GM21529 (cell line): ENCODE results near the gene TDRD10.

ENCODE experiments used
- ATAC-seq: cut with Tn5 transposase; IDR thresholded peaks from one replicate; pipeline ENCODE4 v1.9.1; 2021; ENCODE audit not compliant: unreplicated experiment

The TDRD10 gene

DNA sequence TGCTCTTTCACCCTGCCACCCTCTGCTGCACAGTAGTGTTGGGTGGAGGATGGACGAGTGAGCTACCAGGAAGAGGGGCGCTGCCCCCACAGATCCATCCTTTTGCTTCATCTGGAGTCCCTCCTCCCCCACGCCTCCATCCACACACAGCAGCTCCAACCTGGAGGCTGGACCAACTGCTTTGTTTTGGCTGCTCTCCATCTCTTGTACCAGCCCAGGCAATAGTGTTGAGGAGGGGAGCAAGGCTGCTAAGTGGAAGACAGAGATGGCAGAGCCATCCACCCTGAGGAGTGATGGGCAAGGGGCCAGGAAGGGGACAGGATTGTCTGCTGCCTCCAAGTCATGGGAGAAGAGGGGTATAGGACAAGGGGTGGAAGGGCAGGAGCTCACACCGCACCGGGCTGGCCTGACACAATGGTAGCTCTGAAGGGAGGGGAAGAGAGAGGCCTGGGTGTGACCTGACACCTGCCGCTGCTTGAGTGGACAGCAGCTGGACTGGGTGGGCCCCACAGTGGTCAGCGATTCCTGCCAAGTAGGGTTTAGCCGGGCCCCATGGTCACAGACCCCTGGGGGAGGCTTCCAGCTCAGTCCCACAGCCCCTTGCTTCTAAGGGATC is 74.0 kb downstream of the TDRD10 start:
- ATAC-seq: no peak

DNA sequence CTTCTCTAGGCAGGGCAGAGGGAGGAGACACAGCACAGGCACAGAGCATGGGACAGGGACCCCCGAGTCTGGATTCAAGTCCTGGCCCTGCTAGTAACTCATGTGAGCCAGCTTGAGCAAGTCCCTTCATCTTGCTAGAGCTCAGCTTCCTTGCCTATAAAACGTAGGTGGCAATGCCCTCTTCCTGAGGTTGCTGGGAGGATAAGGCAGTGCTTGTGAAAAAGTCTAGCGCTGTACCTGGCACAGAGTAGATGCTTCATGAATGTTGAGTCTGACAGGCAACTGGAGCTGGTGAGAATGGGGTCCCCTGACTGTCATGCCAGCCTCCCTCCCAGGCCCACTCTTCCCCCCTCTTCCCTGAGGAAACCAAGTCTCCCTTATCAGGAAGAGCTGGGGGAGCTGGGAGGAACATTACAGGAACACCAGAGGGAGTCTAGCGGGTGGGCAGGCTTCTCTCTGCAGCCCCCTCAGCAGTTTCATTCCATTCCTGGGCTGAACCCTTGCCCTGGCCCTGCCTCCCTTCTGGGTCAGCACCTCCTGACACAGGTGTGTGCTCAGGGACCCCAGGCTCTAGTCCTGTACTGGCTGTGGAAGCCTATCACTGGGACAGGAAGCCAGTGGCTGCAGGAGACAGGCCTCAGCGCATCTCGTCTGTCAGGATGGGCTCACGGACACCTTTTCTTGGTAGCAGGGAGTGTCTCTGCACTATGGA is 75.5 kb downstream of the TDRD10 start:
- no peak for ATAC-seq

DNA sequence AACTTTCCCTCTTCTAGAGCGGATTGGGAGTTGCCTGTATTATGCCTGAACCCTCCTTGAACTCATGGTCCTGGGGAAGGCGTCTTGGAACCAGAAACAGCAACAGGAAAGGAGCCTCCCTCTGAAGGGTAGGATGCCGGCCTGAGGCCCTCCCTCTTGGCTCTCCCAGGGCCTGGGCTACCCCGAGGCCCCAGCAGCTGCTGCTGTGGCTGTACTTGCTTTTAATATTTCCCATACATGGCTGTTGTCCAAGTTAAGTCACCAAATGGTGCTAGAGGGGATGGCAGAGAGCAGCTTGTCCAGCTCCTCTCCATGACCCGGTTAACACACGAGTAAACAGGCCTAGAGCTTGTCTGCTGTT is 76.0 kb downstream of the TDRD10 start:
- no peak for ATAC-seq

DNA sequence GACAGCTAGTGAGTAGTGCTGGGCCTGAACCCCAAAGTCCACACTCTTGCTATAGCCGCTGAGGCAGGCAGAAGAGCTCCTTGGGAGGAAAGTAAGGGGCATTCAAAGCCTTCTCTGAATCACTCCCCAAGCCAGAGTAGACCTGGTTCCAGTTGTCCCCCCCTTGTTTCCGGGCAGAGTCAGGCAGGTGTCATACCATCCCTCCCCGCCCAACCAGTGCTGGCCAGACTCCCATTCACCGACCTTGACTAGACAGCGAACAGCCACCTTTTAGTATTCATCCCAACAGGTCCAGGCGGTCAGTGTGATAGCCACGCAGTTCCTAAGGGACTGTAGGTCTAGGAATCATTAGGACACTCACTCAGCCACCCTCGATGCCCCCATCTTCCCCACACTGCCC is 77.4 kb downstream of the TDRD10 start:
- ATAC-seq: no peak

DNA sequence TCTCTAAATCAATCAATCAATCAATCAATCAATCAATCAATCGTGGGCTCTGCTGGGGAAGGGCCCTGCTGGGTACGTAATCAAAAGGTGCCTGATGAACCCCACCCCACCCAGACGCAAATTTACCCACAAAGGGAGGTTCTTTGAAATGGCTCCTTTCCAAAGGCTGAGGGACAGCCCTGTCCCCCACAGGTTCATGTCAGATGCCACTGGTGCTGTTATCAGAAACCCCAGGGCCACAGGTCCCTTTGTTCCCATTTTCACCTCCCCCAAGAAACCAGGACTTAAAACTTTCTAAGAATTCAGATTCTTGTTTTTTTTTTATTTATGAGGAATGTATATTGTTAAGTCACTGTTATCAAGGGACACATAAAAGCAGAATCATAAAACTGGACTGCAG is 79.7 kb downstream of the TDRD10 start:
- no peak for ATAC-seq

DNA sequence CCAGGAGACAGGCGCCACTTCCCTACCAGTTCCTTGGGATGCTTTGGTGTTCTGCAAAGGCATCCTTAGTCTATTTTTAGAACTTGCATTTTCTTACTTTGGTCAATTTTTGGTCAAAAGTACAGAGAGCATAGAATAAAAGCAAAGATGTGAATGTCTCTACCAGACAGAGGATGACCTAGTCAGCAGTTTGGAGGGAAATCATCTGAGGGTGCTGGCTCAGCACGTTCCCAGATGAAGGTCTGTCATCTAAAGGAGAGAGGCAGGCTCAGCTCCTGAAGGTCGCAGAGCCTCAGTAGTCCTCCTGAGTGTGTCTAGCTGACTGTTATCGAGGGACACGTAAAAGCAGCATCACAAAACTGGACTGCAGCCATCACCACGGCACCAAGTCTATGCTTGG is 80.9 kb downstream of the TDRD10 start:
- ATAC-seq: no peak

DNA sequence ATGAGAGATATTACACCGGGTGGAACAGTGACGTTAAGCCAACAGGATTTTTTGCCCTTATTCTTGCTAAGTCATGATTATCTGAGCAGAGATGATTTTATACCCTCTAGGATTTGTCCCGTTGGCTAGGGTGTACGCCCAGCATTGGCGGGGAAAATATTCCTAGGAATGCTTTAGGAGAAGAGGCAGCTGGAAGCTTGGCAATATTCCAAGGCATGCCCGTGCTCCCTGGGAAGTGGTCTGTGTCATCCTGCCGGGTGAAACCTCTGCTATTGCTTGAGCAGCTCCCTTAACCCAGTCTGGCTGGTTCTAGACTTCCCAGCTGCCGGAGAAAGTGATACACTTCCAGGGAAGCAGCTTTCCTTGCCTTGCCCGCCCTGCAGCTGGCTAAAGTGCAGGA is 81.8 kb downstream of the TDRD10 start:
- no peak for ATAC-seq

DNA sequence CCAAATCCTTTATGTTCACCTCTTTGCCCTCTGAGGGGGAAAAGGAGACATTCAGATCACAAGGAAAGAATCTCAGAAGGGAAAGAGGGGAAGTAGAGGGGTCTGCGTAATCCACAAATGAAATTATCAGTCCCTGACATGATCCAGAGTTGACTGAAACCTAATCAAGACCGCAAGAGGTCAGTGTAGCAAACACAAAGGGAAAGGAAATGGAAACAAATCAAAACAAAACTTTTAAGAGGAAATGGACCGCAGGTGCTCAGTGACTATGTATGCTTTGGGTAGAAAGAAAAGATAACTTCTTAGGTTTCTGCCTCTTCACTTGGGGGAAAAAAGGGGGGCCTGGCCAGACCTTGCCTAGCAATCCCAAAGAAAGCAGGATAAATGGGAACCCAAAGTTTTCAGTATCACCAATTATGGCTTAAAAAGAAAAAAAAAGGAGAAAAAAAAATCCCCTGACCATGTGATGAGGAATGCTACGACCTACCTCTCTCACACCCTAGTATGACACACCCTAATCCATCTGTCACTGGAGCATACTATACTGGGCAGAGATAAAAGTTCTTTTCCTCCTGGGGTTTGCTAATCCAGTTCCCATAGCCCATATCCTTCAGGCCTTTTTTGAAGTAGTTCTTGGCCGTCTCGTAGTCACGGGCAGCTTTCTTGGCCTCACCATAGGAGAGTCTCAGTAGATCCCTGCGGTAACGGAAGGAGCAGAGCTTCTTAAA is 82.4 kb downstream of the TDRD10 start:
- no peak for ATAC-seq

DNA sequence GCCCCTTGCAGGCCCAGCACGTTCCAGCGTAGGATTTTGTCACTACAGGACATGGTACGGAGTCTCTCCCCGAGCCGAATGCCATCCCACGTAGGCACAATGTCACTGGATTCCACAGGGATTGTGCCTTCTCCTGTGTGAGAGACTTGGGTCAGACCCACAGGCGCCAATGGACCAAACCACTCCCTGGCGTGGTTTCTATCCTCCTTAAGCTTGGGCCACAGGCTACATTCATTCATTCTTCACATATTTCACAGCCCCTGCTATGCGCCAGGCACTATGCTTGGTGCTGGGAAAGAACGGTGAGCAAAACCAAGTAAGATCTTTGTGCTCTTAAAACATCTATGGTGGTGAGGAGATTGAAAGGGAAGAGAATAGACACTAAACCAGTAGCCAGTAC is 84.2 kb downstream of the TDRD10 start:
- ATAC-seq: no peak

DNA sequence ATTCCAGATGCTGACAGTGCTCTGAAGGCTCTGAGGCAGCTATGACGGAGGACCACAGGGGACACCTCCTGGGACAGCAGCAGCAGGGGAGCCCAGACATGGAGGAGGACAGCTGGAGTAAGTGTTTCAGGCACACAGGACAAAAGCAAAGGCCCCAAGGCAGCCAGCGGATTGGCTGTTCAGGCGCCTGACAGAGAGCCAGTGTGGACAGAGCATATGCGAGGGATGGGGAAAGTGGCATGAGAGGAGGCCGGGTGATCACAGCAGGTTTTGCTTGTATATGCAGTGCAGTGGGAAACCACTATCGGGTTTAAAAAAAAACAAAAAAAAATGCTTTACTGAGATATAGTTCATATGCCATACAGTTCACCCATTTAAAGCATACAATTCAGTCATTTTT is 84.6 kb downstream of the TDRD10 start:
- ATAC-seq: no peak

DNA sequence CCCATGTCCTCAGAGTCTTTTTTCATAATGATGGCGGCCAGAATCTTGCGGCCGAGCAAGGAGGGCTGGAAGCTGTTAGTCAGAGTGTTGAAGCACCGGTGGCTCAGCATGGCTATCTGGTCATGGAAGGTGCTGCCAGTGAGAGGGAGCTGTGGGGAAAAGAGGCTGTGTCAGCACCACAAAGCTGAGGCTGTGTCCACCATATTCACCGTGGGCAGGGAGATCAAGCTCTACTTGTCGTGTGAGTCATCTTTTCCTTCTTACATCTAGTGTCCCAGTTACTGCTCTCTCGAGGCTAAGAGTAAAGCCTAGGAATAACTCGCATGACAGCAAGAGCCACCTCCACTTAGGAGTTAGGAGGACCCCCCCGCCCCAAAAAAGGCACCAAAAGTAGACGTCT is 87.8 kb downstream of the TDRD10 start:
- no peak for ATAC-seq

DNA sequence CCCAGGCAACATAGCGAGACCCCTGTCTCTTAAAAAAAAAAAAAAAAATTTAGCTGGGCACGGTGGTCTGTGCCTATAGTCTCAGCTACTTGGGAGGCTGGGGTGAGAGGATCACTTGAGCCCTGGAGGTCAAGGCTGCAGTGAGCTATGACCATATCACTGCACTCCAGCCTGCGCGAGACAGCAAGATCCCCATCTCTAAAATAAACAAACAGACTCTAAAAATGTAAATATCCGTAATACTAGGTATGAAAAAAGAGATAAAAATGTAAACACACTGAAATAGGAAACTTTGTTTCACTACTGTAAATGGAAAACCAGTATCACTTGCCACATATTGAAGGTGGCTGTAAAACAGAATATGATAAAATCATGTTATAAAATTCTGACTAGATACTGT is 88.7 kb downstream of the TDRD10 start:
- ATAC-seq: no peak

DNA sequence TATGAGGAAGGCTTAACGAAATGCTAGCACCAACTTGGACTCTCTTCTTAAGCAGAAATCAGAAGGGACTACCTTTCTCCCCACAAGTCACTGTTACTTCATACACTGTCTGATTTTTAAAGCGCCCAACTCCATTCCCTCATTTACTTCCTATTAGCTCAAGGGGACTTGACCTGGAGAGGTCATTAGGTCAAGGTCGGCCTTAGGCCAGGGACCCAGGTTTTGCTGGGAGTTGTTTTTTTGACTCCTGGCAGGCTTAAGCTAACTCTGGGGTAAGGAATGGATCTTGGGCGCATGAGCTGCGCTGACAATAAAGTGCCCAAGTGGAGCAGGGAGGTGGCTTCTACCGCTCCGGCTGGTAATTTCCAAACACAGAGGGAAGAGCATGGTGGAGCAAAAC is 89.2 kb downstream of the TDRD10 start:
- ATAC-seq: no peak

DNA sequence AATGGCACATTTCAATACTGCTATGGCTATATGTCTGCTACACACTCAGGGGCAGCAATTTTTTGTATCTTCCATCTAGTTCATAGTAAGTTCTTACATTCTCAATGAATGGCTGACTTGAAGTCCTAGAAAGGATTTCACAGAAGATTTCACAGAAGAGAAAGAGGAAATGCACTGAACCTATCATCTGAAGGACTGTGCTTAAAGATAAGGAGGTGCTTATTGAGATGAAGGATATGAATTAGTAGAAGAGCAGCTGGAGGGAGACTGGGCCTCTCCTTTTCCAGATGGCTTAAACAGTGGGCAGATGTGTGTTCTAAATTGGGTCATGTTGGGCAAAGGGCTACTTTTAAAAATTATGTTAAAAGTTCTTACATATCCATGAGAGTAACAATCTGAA is 91.4 kb downstream of the TDRD10 start:
- ATAC-seq: no peak

DNA sequence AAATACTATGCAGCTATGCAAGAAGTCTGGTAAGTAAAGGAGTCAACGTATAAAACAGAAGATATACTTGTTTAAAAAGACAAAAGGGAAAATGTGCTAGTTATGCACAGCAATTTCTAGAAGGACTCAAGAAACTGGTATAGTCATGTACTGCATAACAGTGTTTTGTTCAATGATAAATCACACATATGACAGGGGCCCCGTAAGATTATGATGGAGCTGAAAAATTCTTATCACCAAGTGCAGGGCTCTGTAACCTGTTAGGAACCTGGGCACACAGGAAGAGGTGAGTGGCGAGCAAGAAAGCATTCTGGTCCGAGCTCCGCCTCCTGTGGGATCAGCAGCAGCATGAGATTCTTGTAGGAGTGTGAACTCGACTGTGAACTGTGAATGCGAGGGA is 92.8 kb downstream of the TDRD10 start:
- no peak for ATAC-seq

DNA sequence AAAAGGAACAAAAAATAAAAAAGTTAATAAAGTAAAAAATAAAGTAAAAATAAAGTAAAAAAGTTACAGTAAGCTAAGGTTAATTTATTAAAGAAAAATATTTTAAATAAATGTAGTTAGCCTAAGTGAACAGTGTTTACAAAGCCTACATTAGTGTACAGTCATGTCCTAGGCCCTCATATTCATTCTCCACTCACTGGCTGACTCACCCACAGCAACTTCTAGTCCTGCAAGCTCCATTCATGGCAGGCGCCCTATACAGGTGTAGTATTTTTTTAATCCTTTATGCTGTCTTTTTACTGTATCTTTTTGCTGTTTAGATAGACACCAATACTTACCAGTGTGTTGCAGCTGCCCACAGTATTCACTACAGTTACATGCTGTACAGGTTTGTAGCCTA is 93.6 kb downstream of the TDRD10 start:
- ATAC-seq: no peak
